Endothelial cell of umbilical vein (primary cell): ENCODE measurements around the gene IMPG2. TPM values are rescaled to one million over a fixed set of nuclear protein-coding genes. Genes with fewer than 3 reads are reported as not detected.
A peak's percentile ranks its signal among the peaks of the same experiment; 100 is the strongest.

Experiments
- BruUV-seq: library from RNA; stranded (reverse); fragments of 400-500 nt; replicated peaks from 2 replicates; lab custom pipeline; 2021; lab: Mats Ljungman, UMichigan
- CTCF ChIA-PET: fragments of 300-600, 350-600 bp; sonication (Branson Sonifier 250); formaldehyde crosslinking; loops from one replicate; lab custom pipeline; 2021; ENCODE audit warnings: antibody characterized with exemption, inconsistent platforms; lab: Charles Lee
- POLR2A ChIA-PET: fragments of 300-600, 350-600 bp; sonication (Branson Sonifier 250); formaldehyde crosslinking; loops from one replicate; lab custom pipeline; 2021; ENCODE audit warnings: antibody characterized with exemption, inconsistent platforms; lab: Charles Lee
- DNase-seq: peaks from one replicate; pipeline ENCODE4 v3.0.0-alpha.2; 2011; ENCODE audit warnings: low read depth, low spot score
- FAIRE-seq: peaks from 2 replicates; lab custom pipeline; 2011; peaks lifted over from hg19 to GRCh38; lab: Jason Lieb, UNC
- H2AFZ ChIP-seq: 2 replicates; pipeline ENCODE4 v1.6.0; 2012; ENCODE audit warnings: low read depth, low read length, control low read depth, inconsistent platforms
- H3K27ac ChIP-seq: 2 replicates; pipeline ENCODE4 v1.5.1; 2011; ENCODE audit warnings: low read depth, mild to moderate bottlenecking, control low read depth, low read length, moderate library complexity; ENCODE audit not compliant: insufficient read depth
- H3K27me3 ChIP-seq, 2 experiments: 2 replicates each; pipeline versions ENCODE4 v1.6.0 to v1.6.1; 2011; ENCODE audit warnings: low read length in 2 of 2, mixed read lengths in 1 of 2; ENCODE audit not compliant: control insufficient read depth in 2 of 2, insufficient read depth in 2 of 2
- H3K36me3 ChIP-seq, 2 experiments: 2 replicates in 1 of 2; 3 replicates in 1 of 2; pipeline ENCODE4 v1.5.1; 2011; ENCODE audit warnings: low read length in 2 of 2, mild to moderate bottlenecking in 1 of 2, moderate library complexity in 1 of 2; ENCODE audit not compliant: control insufficient read depth in 2 of 2, insufficient read depth in 2 of 2; ENCODE audit errors: extremely low read depth in 1 of 2
- H3K4me1 ChIP-seq: 3 replicates; pipeline ENCODE4 v1.5.1; 2011; ENCODE audit warnings: mild to moderate bottlenecking, low read length; ENCODE audit not compliant: control insufficient read depth, insufficient read depth; ENCODE audit errors: extremely low read depth
- H3K4me2 ChIP-seq: 2 replicates; pipeline ENCODE4 v1.6.1; 2011; ENCODE audit warnings: low read length, control low read depth, mixed read lengths; ENCODE audit not compliant: insufficient read depth
- H3K4me3 ChIP-seq, 3 experiments: fragments of 200-600 bp in 1 of 3; sonication (generic), shearing (Covaris generic) in 1 of 3; replicated peaks in 1 of 3; 2 replicates each; pipeline ENCODE4 v1.5.1; 2011 to 2016; ENCODE audit warnings: control low read depth in 3 of 3, low read length in 3 of 3, mild to moderate bottlenecking in 2 of 3, inconsistent platforms in 1 of 3, low read depth in 1 of 3, moderate library complexity in 1 of 3; ENCODE audit not compliant: insufficient read depth in 1 of 3
- H3K79me2 ChIP-seq: 2 replicates; pipeline ENCODE4 v1.6.0; 2012; ENCODE audit warnings: low read length, inconsistent platforms; ENCODE audit not compliant: control insufficient read depth, insufficient read depth
- H3K9ac ChIP-seq: replicated peaks from 2 replicates; pipeline ENCODE3; 2011; ENCODE audit warnings: low read length, control low read depth; ENCODE audit not compliant: insufficient read depth; ENCODE audit errors: extremely low read depth
- H3K9me1 ChIP-seq: replicated peaks from 3 replicates; pipeline ENCODE4 v1.6.0; 2011; ENCODE audit warnings: mild to moderate bottlenecking, low read length; ENCODE audit not compliant: control insufficient read depth, insufficient read depth; ENCODE audit errors: extremely low read depth
- H3K9me3 ChIP-seq: replicated peaks from 2 replicates; pipeline ENCODE4 v1.5.1; 2012; ENCODE audit warnings: low read length, inconsistent platforms; ENCODE audit not compliant: control insufficient read depth, insufficient read depth
- H4K20me1 ChIP-seq: replicated peaks from 2 replicates; pipeline ENCODE3; 2011; ENCODE audit warnings: mild to moderate bottlenecking, low read length; ENCODE audit not compliant: control insufficient read depth, insufficient read depth; ENCODE audit errors: extremely low read depth
- EZH2 ChIP-seq: IDR thresholded peaks from 2 replicates; pipeline ENCODE4 v1.6.1; 2012; ENCODE audit warnings: borderline replicate concordance, low read depth, mild to moderate bottlenecking, moderate library complexity, low read length, inconsistent platforms; ENCODE audit not compliant: severe bottlenecking
- FOS ChIP-seq: IDR thresholded peaks from 2 replicates; pipeline ENCODE4 v1.6.1; 2011; ENCODE audit warnings: mild to moderate bottlenecking, low read length, moderate library complexity, borderline replicate concordance; ENCODE audit not compliant: insufficient read depth
- GATA2 ChIP-seq: IDR thresholded peaks from 2 replicates; pipeline ENCODE4 v1.7.0; 2011; ENCODE audit warnings: low read depth, mild to moderate bottlenecking, moderate library complexity, mixed read lengths, low read length; ENCODE audit not compliant: insufficient read length, insufficient read depth
- JUN ChIP-seq: IDR thresholded peaks from 2 replicates; pipeline ENCODE4 v1.6.1; 2011; ENCODE audit warnings: borderline replicate concordance, low read depth; ENCODE audit not compliant: insufficient read length, insufficient read depth
- MAX ChIP-seq: IDR thresholded peaks from 2 replicates; pipeline ENCODE4 v1.6.1; 2011; ENCODE audit not compliant: insufficient read depth, insufficient read length
- MYC ChIP-seq: IDR thresholded peaks from one replicate; pipeline ENCODE4 v1.6.1; 2011; ENCODE audit warnings: mild to moderate bottlenecking, low read depth, low read length
- POLR2A ChIP-seq: IDR thresholded peaks from 2 replicates; pipeline ENCODE4 v1.6.1; 2012; ENCODE audit warnings: low read depth, mild to moderate bottlenecking, control low read depth, low read length
- POLR2AphosphoS5 ChIP-seq: IDR thresholded peaks from 2 replicates; pipeline ENCODE4 v1.6.1; 2012; ENCODE audit warnings: low read depth, mild to moderate bottlenecking, control low read depth, low read length, moderate library complexity; ENCODE audit not compliant: insufficient read depth
- dilution Hi-C: fragments of 300-500 bp; cut with MboI; formaldehyde crosslinking; loops from one replicate; pipeline ENCODE4 v1.15.0; 2019; ENCODE audit warnings: low sequenced_read_pairs; ENCODE audit not compliant: extremely low pct_ligation_motif_present
- intact Hi-C: fragments of 100-400 bp; cut with micrococcal nuclease; formaldehyde crosslinking; loops from one replicate; pipeline ENCODE4 v1.10.0; 2022
- polyA plus RNA-seq, 4 experiments: library from polyadenylated mRNA; depleted of rRNA in 3 of 4; stranded (reverse) in 3 of 4; unstranded in 1 of 4; fragments of >200 nt; gene quantifications; 2 replicates each; pipeline versions ENCODE4 v1.2.1 to v1.2.3, GENCODE V29; 2011 to 2012; ENCODE audit warnings: missing spikeins in 1 of 4
- total RNA-seq: library from RNA; stranded (reverse); gene quantifications from 2 replicates; pipeline ENCODE4 v1.2.3, GENCODE V29; 2021

IMPG2 gene
- total and polyA plus RNA-seq, 2 donors (not counting 3 experiments of a cell fraction or from before 2014, with no cell fraction given): 0.39 to 0.71 TPM

- TF ChIP-seq MAX (no peak), POLR2A (no peak), POLR2AphosphoS5 (no peak), GATA2 (no peak)
- H3K36me3 ChIP-seq: peaks cover 0 to 3% of the 10 kb centered on the region in 2 experiments
- dilution Hi-C loops: no loop called here
- H3K9ac ChIP-seq: no peak overlapping the region
- peak overlapping the region; percentile 34 for H3K4me2 ChIP-seq
- no peaks in the 10 kb centered on the region for H3K27me3 ChIP-seq
- ChIA-PET CTCF (interaction anchor here (2.6 kb wide), 1 partner anchor 17 kb away, joined by 8 read pairs; the partner anchor contains the start of gene IMPG2), POLR2A (no interaction called here)
- no peak overlapping the region for H2AFZ ChIP-seq
- no peaks in the 10 kb centered on the region for H3K4me1 ChIP-seq
- BruUV-seq: no TSS peak
- no peak overlapping the region for H3K4me3 ChIP-seq
- no peaks in the 10 kb centered on the region for H3K9me1 ChIP-seq
- no peaks in the 10 kb centered on the region for H3K79me2 ChIP-seq
- H3K9me3 ChIP-seq: peaks cover 2% of the 10 kb centered on the region
- intact Hi-C loops: no loop called here
- FAIRE-seq: no peak
- no peak for DNase-seq
- no peak overlapping the region for H3K27ac ChIP-seq
- H4K20me1 ChIP-seq: no peaks in the 10 kb centered on the region
Observed at GRCh38 chr3:101303836-101304235, 16.5 kb downstream of the IMPG2 start.

- TF ChIP-seq FOS: no peak
- no peak for TF ChIP-seq GATA2
- TF ChIP-seq EZH2: no peak
- TF ChIP-seq MYC: no peak
- TF ChIP-seq POLR2AphosphoS5: no peak
- no peak for TF ChIP-seq MAX
- TF ChIP-seq POLR2A: no peak
- peak; percentile 12 for TF ChIP-seq JUN
- intact Hi-C loops: no loop called here
- Histone ChIP-seq H3K27me3 (no peaks in the 10 kb centered on the region), H3K36me3 (peaks cover 0 to 3% of the 10 kb centered on the region in 2 experiments), H2AFZ (no peak overlapping the region), H3K27ac (no peak overlapping the region), H3K9me3 (peaks cover 2% of the 10 kb centered on the region), H3K9me1 (no peaks in the 10 kb centered on the region), H3K79me2 (no peaks in the 10 kb centered on the region), H3K9ac (peak overlapping the region; percentile 23), H4K20me1 (no peaks in the 10 kb centered on the region), H3K4me1 (no peaks in the 10 kb centered on the region), H3K4me2 (peak overlapping the region; percentile 34), H3K4me3 (peak overlapping the region in 1 of 3 experiments; percentile 15)
- dilution Hi-C loops: no loop called here
- peak; percentile 47 for DNase-seq
- CTCF ChIA-PET: interaction anchor here (2.6 kb wide), 1 partner anchor 18 kb away, joined by 8 read pairs; the partner anchor contains the start of gene IMPG2
- no TSS peak for BruUV-seq
- FAIRE-seq: no peak
- POLR2A ChIA-PET: no interaction called here
Observed at GRCh38 chr3:101303089-101303731, 17.2 kb downstream of the IMPG2 start.
